Left ventricle myocardium inferior (tissue), 1 donor: ENCODE results near the gene CSRP1. TPM values are rescaled to one million over a fixed set of nuclear protein-coding genes. Genes with fewer than 3 reads are reported as not detected.

Experiments
- DNase-seq: peaks from one replicate; pipeline ENCODE4 v3.0.0-alpha.2; 2020
- H3K27ac ChIP-seq: fragments of 200-600 bp; replicated peaks from 2 replicates; pipeline ENCODE4 v1.8.0; 2021
- H3K27me3 ChIP-seq: fragments of 200-600 bp; 2 replicates; pipeline ENCODE4 v1.8.0; 2021; ENCODE audit warnings: low read depth
- H3K36me3 ChIP-seq: fragments of 200-600 bp; 2 replicates; pipeline ENCODE4 v1.8.0; 2021
- H3K4me1 ChIP-seq: fragments of 200-600 bp; 2 replicates; pipeline ENCODE4 v1.8.0; 2021
- H3K4me3 ChIP-seq: fragments of 200-600 bp; 2 replicates; pipeline ENCODE4 v1.8.0; 2021; ENCODE audit warnings: mild to moderate bottlenecking, moderate library complexity
- H3K9me3 ChIP-seq: fragments of 200-600 bp; replicated peaks from 2 replicates; pipeline ENCODE4 v1.8.0; 2021
- intact Hi-C: fragments of 100-400 bp; cut with micrococcal nuclease; formaldehyde crosslinking; loops from one replicate; pipeline ENCODE4 v1.11.0; 2022
- total RNA-seq: library from RNA; stranded (reverse); fragmentation: NEBNext Ultra II Directional; extraction: Animal tissue kit (Norgen Biotek cat#: 25700); gene quantifications from one replicate; pipeline ENCODE4 v1.2.1, GENCODE V29; 2021
- TF ChIP-seq, protein P1 (sequence below): fragments of 200-600 bp; IDR thresholded peaks from 2 replicates; pipeline ENCODE4 v1.8.0; 2021; ENCODE audit warnings: antibody characterized with exemption, mild to moderate bottlenecking, borderline replicate concordance
- donor health status: DM: no; HTN: yes; CAD: no; lungs with severe emphysema.

CSRP1 gene
- total RNA-seq, 1 donor from 2014 or later, result 41.0 TPM

DNA sequence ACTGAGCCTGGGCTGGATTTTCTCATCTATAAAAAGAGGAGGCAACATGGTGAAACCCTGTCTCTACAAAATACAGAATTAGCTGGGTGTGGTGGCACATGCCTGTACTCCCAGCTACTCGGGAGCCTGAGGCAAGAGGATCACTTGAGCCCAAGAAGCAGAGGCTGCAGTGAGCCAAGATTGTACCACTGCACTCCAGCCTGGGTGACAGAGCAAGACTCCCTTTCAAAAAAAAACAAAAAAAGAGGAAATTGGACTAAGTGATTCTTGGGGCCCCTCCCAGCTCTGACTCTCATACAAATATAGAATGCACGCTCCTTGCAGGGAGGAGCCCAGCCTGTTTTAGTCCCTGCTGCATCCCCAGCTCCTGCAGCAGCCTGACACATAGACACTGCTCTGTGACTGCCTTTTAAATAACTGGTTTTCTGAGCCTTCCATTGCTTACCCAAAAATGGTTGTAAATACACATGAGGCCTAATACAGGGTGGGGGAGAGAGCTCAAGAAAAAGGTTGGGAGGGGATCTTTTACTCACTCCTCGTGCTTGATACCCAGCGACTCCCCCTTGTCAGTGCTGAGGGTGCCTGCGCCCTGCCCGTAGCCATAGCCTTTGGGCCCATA is 17.2 kb downstream of the CSRP1 start:
- H3K27me3 ChIP-seq, result no peaks in the 10 kb centered on the region
- H3K4me1 ChIP-seq, result peaks cover 84% of the 10 kb centered on the region
- H3K9me3 ChIP-seq, result no peaks in the 10 kb centered on the region
- DNase-seq, result no peak
- intact Hi-C loops, result no loop called here
- peaks cover 42% of the 10 kb centered on the region for H3K36me3 ChIP-seq
- peak overlapping the region; percentile 41 for H3K27ac ChIP-seq
- H3K4me3 ChIP-seq, result no peak overlapping the region
- TF ChIP-seq, protein P1, sequence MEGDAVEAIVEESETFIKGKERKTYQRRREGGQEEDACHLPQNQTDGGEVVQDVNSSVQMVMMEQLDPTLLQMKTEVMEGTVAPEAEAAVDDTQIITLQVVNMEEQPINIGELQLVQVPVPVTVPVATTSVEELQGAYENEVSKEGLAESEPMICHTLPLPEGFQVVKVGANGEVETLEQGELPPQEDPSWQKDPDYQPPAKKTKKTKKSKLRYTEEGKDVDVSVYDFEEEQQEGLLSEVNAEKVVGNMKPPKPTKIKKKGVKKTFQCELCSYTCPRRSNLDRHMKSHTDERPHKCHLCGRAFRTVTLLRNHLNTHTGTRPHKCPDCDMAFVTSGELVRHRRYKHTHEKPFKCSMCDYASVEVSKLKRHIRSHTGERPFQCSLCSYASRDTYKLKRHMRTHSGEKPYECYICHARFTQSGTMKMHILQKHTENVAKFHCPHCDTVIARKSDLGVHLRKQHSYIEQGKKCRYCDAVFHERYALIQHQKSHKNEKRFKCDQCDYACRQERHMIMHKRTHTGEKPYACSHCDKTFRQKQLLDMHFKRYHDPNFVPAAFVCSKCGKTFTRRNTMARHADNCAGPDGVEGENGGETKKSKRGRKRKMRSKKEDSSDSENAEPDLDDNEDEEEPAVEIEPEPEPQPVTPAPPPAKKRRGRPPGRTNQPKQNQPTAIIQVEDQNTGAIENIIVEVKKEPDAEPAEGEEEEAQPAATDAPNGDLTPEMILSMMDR, result no peak

- H3K9me3 ChIP-seq, result no peaks in the 10 kb centered on the region
- intact Hi-C loops, result no loop called here
- TF ChIP-seq, protein P1, result no peak
- no peaks in the 10 kb centered on the region for H3K27me3 ChIP-seq
- H3K4me1 ChIP-seq, result peaks cover 76% of the 10 kb centered on the region
- H3K4me3 ChIP-seq, result no peak overlapping the region
- H3K27ac ChIP-seq, result peak overlapping the region; percentile 41
- peak; percentile 48 for DNase-seq
- H3K36me3 ChIP-seq, result peaks cover 45% of the 10 kb centered on the region
These were observed 17.9 kb downstream of the CSRP1 start for GRCh38 chr1:201488830-201489589.

DNA sequence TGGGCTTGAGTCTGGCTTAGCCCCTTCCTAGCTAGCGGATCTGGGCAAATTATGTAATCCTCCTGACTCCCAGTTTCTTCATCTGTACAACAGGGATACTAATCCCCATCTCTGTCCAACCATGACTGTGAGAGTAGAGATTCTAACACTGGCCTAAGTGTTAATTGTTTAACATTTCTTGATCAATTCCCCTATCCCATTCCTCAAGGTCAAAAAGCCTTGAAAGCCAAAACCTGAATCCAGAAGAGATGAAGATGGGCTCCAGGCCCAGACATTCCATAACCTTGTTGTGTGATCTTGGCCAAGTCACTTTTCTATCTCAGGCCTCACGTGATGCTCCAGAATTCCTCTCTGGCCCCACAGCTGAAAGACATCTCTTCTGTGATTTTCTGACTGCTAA is 19.2 kb downstream of the CSRP1 start:
- no peak overlapping the region for H3K27ac ChIP-seq
- H3K9me3 ChIP-seq, result no peaks in the 10 kb centered on the region
- no peak overlapping the region for H3K4me3 ChIP-seq
- no peaks in the 10 kb centered on the region for H3K27me3 ChIP-seq
- peaks cover 63% of the 10 kb centered on the region for H3K4me1 ChIP-seq
- TF ChIP-seq, protein P1, result no peak
- H3K36me3 ChIP-seq, result peaks cover 51% of the 10 kb centered on the region
- DNase-seq, result no peak
- intact Hi-C loops, result no loop called here

DNA sequence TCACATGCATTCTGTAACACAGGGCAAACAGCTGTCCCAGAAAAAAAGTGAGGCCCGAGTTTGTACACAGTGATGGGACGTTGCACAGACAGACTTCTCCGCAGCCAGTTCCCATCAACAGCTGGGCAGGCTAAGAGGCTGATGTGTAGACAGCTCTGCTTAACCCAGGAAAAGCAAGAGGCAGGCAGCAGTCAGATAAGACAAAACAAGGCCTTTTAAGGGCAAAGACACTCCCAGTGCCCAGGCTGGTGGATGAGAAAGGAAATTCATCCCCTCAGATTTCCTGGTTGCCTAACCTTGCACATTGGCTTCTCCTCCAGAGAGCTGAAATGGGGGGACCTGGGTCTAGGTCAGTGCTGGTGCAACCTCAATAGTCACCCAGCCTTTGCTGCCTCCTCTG is 20.7 kb downstream of the CSRP1 start:
- no peak for DNase-seq
- Histone ChIP-seq H3K4me3 (no peak overlapping the region), H3K27me3 (no peaks in the 10 kb centered on the region), H3K36me3 (peaks cover 51% of the 10 kb centered on the region), H3K27ac (peak overlapping the region; percentile 4), H3K9me3 (no peaks in the 10 kb centered on the region), H3K4me1 (peaks cover 60% of the 10 kb centered on the region)
- TF ChIP-seq, protein P1, result no peak
- intact Hi-C loops, result no loop called here

GRCh38 chr1:201485184-201485774 is 21.6 kb downstream of the CSRP1 start:
- DNase-seq, result no peak
- peaks cover 60% of the 10 kb centered on the region for H3K4me1 ChIP-seq
- H3K36me3 ChIP-seq, result peaks cover 51% of the 10 kb centered on the region
- TF ChIP-seq, protein P1, result no peak
- H3K27ac ChIP-seq, result peak overlapping the region; percentile 4
- H3K9me3 ChIP-seq, result no peaks in the 10 kb centered on the region
- no peaks in the 10 kb centered on the region for H3K27me3 ChIP-seq
- intact Hi-C loops, result no loop called here
- H3K4me3 ChIP-seq, result no peak overlapping the region
